Trophoblast cell (in vitro differentiated cells and primary cell): ENCODE results near the gene VPS13D.
A peak's percentile ranks its signal among the peaks of the same experiment; 100 is the strongest.
"Not testable (repeated sequence)": the region's sequence is repeated elsewhere in the genome, so short reads cannot be mapped to it uniquely, and the experiment has no call there.

Experiments used
- DNase-seq, 2 donors: peaks; one replicate each; pipeline ENCODE4 v3.0.0-alpha.2; 2016
- H2AFZ ChIP-seq: 2 replicates; pipeline ENCODE4 v1.6.1; 2013; ENCODE audit warnings: low read length, moderate library complexity, mild to moderate bottlenecking; ENCODE audit not compliant: insufficient read depth, poor library complexity
- H2AK5ac ChIP-seq: 2 replicates; pipeline ENCODE4 v1.6.1; 2013; ENCODE audit warnings: mild to moderate bottlenecking, low read length
- H2BK120ac ChIP-seq: 2 replicates; pipeline ENCODE4 v1.6.1; 2013; ENCODE audit warnings: low read length, mild to moderate bottlenecking, moderate library complexity; ENCODE audit not compliant: insufficient read depth, poor library complexity
- H2BK12ac ChIP-seq: 2 replicates; pipeline ENCODE4 v1.6.1; 2013; ENCODE audit warnings: mild to moderate bottlenecking, low read length, moderate library complexity
- H2BK5ac ChIP-seq: 2 replicates; pipeline ENCODE4 v1.6.1; 2013; ENCODE audit warnings: low read length, low read depth, moderate library complexity, mild to moderate bottlenecking; ENCODE audit not compliant: poor library complexity
- H3K14ac ChIP-seq: 2 replicates; pipeline ENCODE4 v1.6.1; 2013; ENCODE audit warnings: mild to moderate bottlenecking, low read length
- H3K18ac ChIP-seq: 2 replicates; pipeline ENCODE4 v1.6.1; 2013; ENCODE audit warnings: mild to moderate bottlenecking, low read length
- H3K23ac ChIP-seq: 2 replicates; pipeline ENCODE4 v1.6.1; 2013; ENCODE audit warnings: low read length
- H3K27ac ChIP-seq: 2 replicates; pipeline ENCODE4 v1.5.1; 2013; ENCODE audit warnings: low read depth, mild to moderate bottlenecking, inconsistent platforms, low read length, moderate library complexity
- H3K27me3 ChIP-seq: 2 replicates; pipeline ENCODE4 v1.6.1; 2013; ENCODE audit warnings: inconsistent platforms, mild to moderate bottlenecking, low read length, moderate library complexity; ENCODE audit not compliant: insufficient read depth
- H3K36me3 ChIP-seq, 2 experiments: 1 replicate in 1 of 2; 2 replicates in 1 of 2; pipeline ENCODE4 v1.6.1; 2013; ENCODE audit warnings: low read length in 2 of 2, mild to moderate bottlenecking in 2 of 2, moderate library complexity in 1 of 2; ENCODE audit not compliant: insufficient read depth in 2 of 2, control insufficient read depth in 1 of 2
- H3K4ac ChIP-seq: 2 replicates; pipeline ENCODE4 v1.6.1; 2013; ENCODE audit warnings: low read depth, mild to moderate bottlenecking, low read length, moderate library complexity
- H3K4me1 ChIP-seq, 2 experiments: 1 replicate in 1 of 2; 2 replicates in 1 of 2; pipeline ENCODE4 v1.6.1; 2013; ENCODE audit warnings: low read length in 2 of 2, mild to moderate bottlenecking in 2 of 2, moderate library complexity in 1 of 2; ENCODE audit not compliant: insufficient read depth in 2 of 2, control insufficient read depth in 1 of 2
- H3K4me2 ChIP-seq: 2 replicates; pipeline ENCODE4 v1.6.1; 2013; ENCODE audit warnings: inconsistent platforms, mild to moderate bottlenecking, low read length, moderate library complexity
- H3K4me3 ChIP-seq: 2 replicates; pipeline ENCODE4 v1.5.1; 2013; ENCODE audit warnings: mild to moderate bottlenecking, low read depth, low read length, inconsistent platforms
- H3K79me1 ChIP-seq: one replicate; pipeline ENCODE4 v1.6.1; 2013; ENCODE audit warnings: low read length
- H3K79me2 ChIP-seq: 2 replicates; pipeline ENCODE4 v1.6.1; 2013; ENCODE audit warnings: low read length, mild to moderate bottlenecking; ENCODE audit not compliant: control insufficient read depth, insufficient read depth, poor library complexity
- H3K9ac ChIP-seq: 2 replicates; pipeline ENCODE4 v1.6.1; 2013; ENCODE audit warnings: mild to moderate bottlenecking, low read length
- H3K9me3 ChIP-seq: 2 replicates; pipeline ENCODE4 v1.6.1; 2013; ENCODE audit warnings: low read depth, mild to moderate bottlenecking, control low read depth, inconsistent platforms, low read length; ENCODE audit not compliant: insufficient read depth
- H4K12ac ChIP-seq: 2 replicates; pipeline ENCODE4 v1.6.1; 2013; ENCODE audit warnings: low read depth, mild to moderate bottlenecking, low read length, moderate library complexity
- H4K8ac ChIP-seq: 2 replicates; pipeline ENCODE4 v1.6.1; 2013; ENCODE audit warnings: low read depth, mild to moderate bottlenecking, low read length, moderate library complexity
- H4K91ac ChIP-seq: one replicate; pipeline ENCODE4 v1.6.1; 2013; ENCODE audit warnings: low read depth, mild to moderate bottlenecking, low read length, moderate library complexity
- WGBS: extraction: QIAGEN DNeasy Blood & Tissue Kit; methylation state at CpG from one replicate; pipeline ENCODE4 v1.1.7; 2013; ENCODE audit warnings: missing lambda C conversion rate; ENCODE audit not compliant: insufficient read length, insufficient coverage; ENCODE audit errors: extremely low coverage; 5-methylcytosine and 5-hydroxymethylcytosine counted together

The VPS13D gene

GRCh38 chr1:12456081-12456480 lies 226.3 kb downstream of the VPS13D start:
- not testable (repeated sequence) for H3K36me3 ChIP-seq, H3K18ac ChIP-seq, H2BK12ac ChIP-seq, H3K23ac ChIP-seq, H4K8ac ChIP-seq, H3K79me1 ChIP-seq, H3K27ac ChIP-seq, H3K79me2 ChIP-seq, H2AFZ ChIP-seq, H3K9me3 ChIP-seq, H4K91ac ChIP-seq, H2BK5ac ChIP-seq, H2AK5ac ChIP-seq, H3K4me3 ChIP-seq, H3K4me2 ChIP-seq, H3K9ac ChIP-seq, DNase-seq, H3K14ac ChIP-seq, H3K4ac ChIP-seq, H4K12ac ChIP-seq, H3K27me3 ChIP-seq, H2BK120ac ChIP-seq
- H3K4me1 ChIP-seq: peaks cover 6 to 16% of the 10 kb centered on the region in 2 experiments
- WGBS: no CpG with 5 or more reads among the region's 7 CpGs

- H2BK5ac ChIP-seq: no peak overlapping the region
- H2AK5ac ChIP-seq: no peak overlapping the region
- no peak overlapping the region for H3K4me3 ChIP-seq
- no CpG with 5 or more reads among the region's 1 CpG for WGBS
- H3K27me3 ChIP-seq: no peaks in the 10 kb centered on the region
- no peak overlapping the region for H3K4me2 ChIP-seq
- H3K9me3 ChIP-seq: no peaks in the 10 kb centered on the region
- no peak overlapping the region for H2AFZ ChIP-seq
- no peaks in the 10 kb centered on the region for H3K79me2 ChIP-seq
- H3K18ac ChIP-seq: no peak overlapping the region
- no peak overlapping the region for H4K12ac ChIP-seq
- no peak overlapping the region for H3K4ac ChIP-seq
- H3K9ac ChIP-seq: no peak overlapping the region
- no peaks in the 10 kb centered on the region for H3K79me1 ChIP-seq
- peaks cover 6 to 16% of the 10 kb centered on the region in 2 experiments for H3K4me1 ChIP-seq
- no peak overlapping the region for H2BK120ac ChIP-seq
- H2BK12ac ChIP-seq: no peak overlapping the region
- H4K91ac ChIP-seq: no peak overlapping the region
- H3K27ac ChIP-seq: no peak overlapping the region
- no peak overlapping the region for H3K23ac ChIP-seq
- H3K14ac ChIP-seq: no peak overlapping the region
- DNase-seq: peak in 1 of 2 donors; percentile 58
- H3K36me3 ChIP-seq: peaks cover 3% of the 10 kb centered on the region in 2 experiments
- H4K8ac ChIP-seq: no peak overlapping the region
These were observed 227.1 kb downstream of the VPS13D start for GRCh38 chr1:12456979-12457378.

GRCh38 chr1:12457771-12458170 lies 227.9 kb downstream of the VPS13D start:
- Histone ChIP-seq H2BK5ac (no peak overlapping the region), H3K4ac (no peak overlapping the region), H3K14ac (no peak overlapping the region), H3K9ac (no peak overlapping the region), H3K36me3 (peaks cover 3% of the 10 kb centered on the region in 2 experiments), H2AFZ (no peak overlapping the region), H4K12ac (no peak overlapping the region), H3K79me2 (no peaks in the 10 kb centered on the region), H3K4me3 (no peak overlapping the region), H3K79me1 (no peaks in the 10 kb centered on the region), H4K8ac (no peak overlapping the region), H3K18ac (no peak overlapping the region), H3K23ac (no peak overlapping the region), H3K27ac (no peak overlapping the region), H3K4me2 (no peak overlapping the region), H3K9me3 (no peaks in the 10 kb centered on the region), H2BK12ac (no peak overlapping the region), H2AK5ac (no peak overlapping the region), H3K27me3 (no peaks in the 10 kb centered on the region), H2BK120ac (no peak overlapping the region), H3K4me1 (peaks cover 11 to 22% of the 10 kb centered on the region in 2 experiments), H4K91ac (no peak overlapping the region)
- no peak for DNase-seq
- WGBS: no CpG with 5 or more reads among the region's 4 CpGs

GRCh38 chr1:12458571-12458970 lies 228.7 kb downstream of the VPS13D start:
- Histone ChIP-seq H3K4ac (no peak overlapping the region), H4K8ac (no peak overlapping the region), H3K9ac (no peak overlapping the region), H3K27me3 (no peaks in the 10 kb centered on the region), H2AK5ac (no peak overlapping the region), H3K79me1 (no peaks in the 10 kb centered on the region), H3K18ac (no peak overlapping the region), H2BK12ac (no peak overlapping the region), H2BK5ac (no peak overlapping the region), H2BK120ac (no peak overlapping the region), H3K4me2 (no peak overlapping the region), H3K79me2 (no peaks in the 10 kb centered on the region), H3K27ac (no peak overlapping the region), H3K4me3 (no peak overlapping the region), H3K36me3 (peaks cover 3 to 6% of the 10 kb centered on the region in 2 experiments), H3K4me1 (peaks cover 11 to 16% of the 10 kb centered on the region in 2 experiments), H4K91ac (no peak overlapping the region), H3K23ac (no peak overlapping the region), H3K9me3 (no peaks in the 10 kb centered on the region), H2AFZ (no peak overlapping the region), H3K14ac (no peak overlapping the region), H4K12ac (no peak overlapping the region)
- no peak for DNase-seq
- no CpG with 5 or more reads among the region's 1 CpG for WGBS
